Measurements from ENCODE around the gene LEMD3.
"Not testable (repeated sequence)": the region's sequence is repeated elsewhere in the genome, so short reads cannot be mapped to it uniquely, and the experiment has no call there.

LEMD3 gene

GRCh38 chr12:65279369-65280112 lies 110.2 kb downstream of the LEMD3 start:
- DNase-seq: no peak

GRCh38 chr12:65280306-65280705 lies 110.9 kb downstream of the LEMD3 start:
- peak; percentile 22 for DNase-seq

GRCh38 chr12:65282840-65283239 lies 113.5 kb downstream of the LEMD3 start:
- DNase-seq: no peak

- DNase-seq: not testable (repeated sequence)
These were observed 116.1 kb downstream of the LEMD3 start for GRCh38 chr12:65285532-65285931.

- no peak for DNase-seq
These were observed 118.0 kb downstream of the LEMD3 start for GRCh38 chr12:65287426-65287825.

- DNase-seq: no peak
These were observed 122.9 kb downstream of the LEMD3 start for GRCh38 chr12:65292241-65292640.

GRCh38 chr12:65293735-65294134 lies 124.4 kb downstream of the LEMD3 start:
- DNase-seq: no peak

- DNase-seq: no peak
These were observed 125.4 kb downstream of the LEMD3 start for GRCh38 chr12:65294641-65295262.

GRCh38 chr12:65296508-65297265 lies 127.3 kb downstream of the LEMD3 start:
- no peak for DNase-seq
